Superior temporal gyrus (tissue), 1 donor: ENCODE results near the gene MRPL9.

Source experiments
- DNase-seq: peaks from one replicate; pipeline ENCODE4 v3.0.0-alpha.2; 2016; ENCODE audit errors: extremely low spot score

The MRPL9 gene

DNA sequence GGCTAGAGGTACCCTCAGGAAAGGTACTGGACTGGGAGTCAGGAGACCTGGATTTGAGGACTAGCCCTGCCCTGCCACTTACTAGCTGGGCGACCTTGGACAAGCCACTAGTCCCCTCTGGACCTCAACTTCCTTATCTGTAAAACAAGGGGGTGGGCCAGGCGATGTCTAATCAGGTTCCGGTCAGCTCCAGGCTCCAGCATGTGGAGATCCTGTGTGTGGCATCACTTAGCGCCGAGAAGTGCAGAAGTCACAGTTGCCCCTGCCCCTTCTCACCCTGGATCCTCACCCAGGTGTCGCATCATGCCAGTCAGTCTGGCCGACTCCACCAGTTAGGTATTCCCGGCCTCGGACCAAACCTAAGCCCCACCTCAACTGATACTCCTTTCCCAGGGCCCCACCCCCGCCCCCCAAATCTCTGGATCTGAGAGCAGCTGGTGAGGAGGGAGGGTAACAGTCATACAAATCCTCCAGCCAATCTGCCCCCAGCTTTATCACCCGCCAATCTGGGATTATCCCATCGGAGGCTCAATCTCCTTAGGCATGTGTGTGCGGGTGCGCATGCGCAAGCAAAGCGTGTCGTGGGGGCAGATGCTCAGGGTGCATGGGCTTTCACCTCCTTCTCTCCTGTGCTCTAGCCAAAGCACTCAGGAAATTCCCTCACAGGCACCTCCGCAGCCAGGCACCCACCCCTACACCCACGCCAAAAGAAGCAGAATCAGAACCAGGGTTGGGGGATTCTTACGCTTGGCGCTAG, 52.1 kb downstream of the MRPL9 start:
- no peak for DNase-seq

DNA sequence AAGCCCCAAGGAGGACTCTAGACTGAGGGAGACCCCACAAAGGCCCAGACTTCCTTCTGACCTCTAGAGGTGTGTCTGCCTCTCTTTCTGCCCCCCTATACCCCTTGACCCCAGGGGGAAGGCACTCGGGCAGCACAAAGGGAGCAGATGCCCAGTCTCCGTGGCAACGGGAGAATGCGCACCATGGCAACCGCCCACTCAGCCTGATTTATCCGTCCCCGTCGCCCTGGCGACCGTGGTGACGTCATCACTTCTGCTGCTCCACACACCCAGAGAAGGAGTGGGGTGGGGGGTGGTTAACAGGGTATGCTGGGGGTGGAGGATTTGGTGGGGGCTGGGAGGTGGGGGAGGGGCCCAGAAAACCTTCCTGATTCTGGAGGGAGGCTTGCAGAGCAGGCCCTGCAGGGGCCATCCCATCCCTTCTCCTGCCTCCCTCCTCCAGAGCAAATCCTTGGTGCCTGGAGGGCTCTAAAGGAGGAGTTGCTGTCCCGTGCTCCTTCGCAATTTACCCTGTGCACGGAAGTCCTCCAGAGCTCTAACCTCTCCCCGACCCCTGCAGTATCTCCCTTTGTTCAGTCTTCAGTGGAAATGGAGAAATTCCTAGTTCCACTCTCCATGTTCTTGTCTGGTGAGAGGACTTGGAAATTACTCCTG, 53.0 kb downstream of the MRPL9 start:
- DNase-seq: peak; percentile 78
